Measurements from ENCODE around the gene MYLK.
"Not testable (repeated sequence)": the region's sequence is repeated elsewhere in the genome, so short reads cannot be mapped to it uniquely, and the experiment has no call there.

Gene MYLK

GRCh38 chr3:123621850-123622189, 262.3 kb downstream of the MYLK start:
- H3K27ac ChIP-seq (ENCODE audit: low read depth, low read length), result no peak overlapping the region
- H3K4me1 ChIP-seq (ENCODE audit: control insufficient read depth, insufficient read depth, low read length), result peaks cover 7% of the 10 kb centered on the region
- H3K27me3 ChIP-seq (ENCODE audit: control insufficient read depth, insufficient read depth, low read length), result no peaks in the 10 kb centered on the region
- H3K9me3 ChIP-seq (ENCODE audit: control insufficient read depth, insufficient read depth, low read depth, low read length), result no peaks in the 10 kb centered on the region
- no peak overlapping the region for H3K4me3 ChIP-seq (ENCODE audit: low read depth, low read length)
- H3K36me3 ChIP-seq (ENCODE audit: control insufficient read depth, insufficient read depth, low read length), result no peaks in the 10 kb centered on the region
- H3K9ac ChIP-seq (ENCODE audit: low read length), result no peak overlapping the region

GRCh38 chr3:123621186-123621849, 262.8 kb downstream of the MYLK start:
- H3K27ac ChIP-seq (ENCODE audit: low read depth, low read length), result no peak overlapping the region
- H3K36me3 ChIP-seq (ENCODE audit: control insufficient read depth, insufficient read depth, low read length), result no peaks in the 10 kb centered on the region

DNA sequence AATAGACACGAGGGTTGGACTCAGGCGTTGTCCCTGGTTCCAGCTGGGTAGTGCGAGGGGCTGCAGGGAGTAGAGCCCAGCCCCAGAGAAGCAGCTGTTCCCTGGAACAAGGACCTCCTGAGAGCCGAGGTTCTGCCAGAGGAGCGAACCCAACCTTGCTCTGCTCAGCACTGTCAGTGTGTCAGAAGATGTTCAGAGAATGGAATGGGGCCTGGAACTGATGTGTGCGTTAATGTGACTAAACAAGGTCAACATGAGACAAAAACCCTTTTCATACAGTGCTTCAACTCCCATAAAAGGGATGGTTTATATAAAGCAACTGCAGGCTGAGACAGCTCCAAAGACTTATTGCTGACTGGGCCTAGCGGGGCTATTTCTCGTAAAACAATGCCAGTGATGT, 263.8 kb downstream of the MYLK start:
- H3K9me3 ChIP-seq (ENCODE audit: control insufficient read depth, insufficient read depth, low read depth, low read length), result no peaks in the 10 kb centered on the region
- H3K36me3 ChIP-seq (ENCODE audit: control insufficient read depth, insufficient read depth, low read length), result no peaks in the 10 kb centered on the region
- no peak overlapping the region for H3K27ac ChIP-seq (ENCODE audit: low read depth, low read length)
- no peaks in the 10 kb centered on the region for H3K27me3 ChIP-seq (ENCODE audit: control insufficient read depth, insufficient read depth, low read length)
- no peak overlapping the region for H3K9ac ChIP-seq (ENCODE audit: low read length)
- H3K4me3 ChIP-seq (ENCODE audit: low read depth, low read length), result no peak overlapping the region
- H3K4me1 ChIP-seq (ENCODE audit: control insufficient read depth, insufficient read depth, low read length), result peaks cover 7% of the 10 kb centered on the region

More at GRCh38 chr3:123621186-123621849, 262.8 kb downstream of the MYLK start:
- Histone ChIP-seq H3K9ac (ENCODE audit: low read length) (no peak overlapping the region), H3K9me3 (ENCODE audit: control insufficient read depth, insufficient read depth, low read depth, low read length) (no peaks in the 10 kb centered on the region), H3K4me1 (ENCODE audit: control insufficient read depth, insufficient read depth, low read length) (peaks cover 7% of the 10 kb centered on the region), H3K4me3 (ENCODE audit: low read depth, low read length) (no peak overlapping the region), H3K27me3 (ENCODE audit: control insufficient read depth, insufficient read depth, low read length) (no peaks in the 10 kb centered on the region)

DNA sequence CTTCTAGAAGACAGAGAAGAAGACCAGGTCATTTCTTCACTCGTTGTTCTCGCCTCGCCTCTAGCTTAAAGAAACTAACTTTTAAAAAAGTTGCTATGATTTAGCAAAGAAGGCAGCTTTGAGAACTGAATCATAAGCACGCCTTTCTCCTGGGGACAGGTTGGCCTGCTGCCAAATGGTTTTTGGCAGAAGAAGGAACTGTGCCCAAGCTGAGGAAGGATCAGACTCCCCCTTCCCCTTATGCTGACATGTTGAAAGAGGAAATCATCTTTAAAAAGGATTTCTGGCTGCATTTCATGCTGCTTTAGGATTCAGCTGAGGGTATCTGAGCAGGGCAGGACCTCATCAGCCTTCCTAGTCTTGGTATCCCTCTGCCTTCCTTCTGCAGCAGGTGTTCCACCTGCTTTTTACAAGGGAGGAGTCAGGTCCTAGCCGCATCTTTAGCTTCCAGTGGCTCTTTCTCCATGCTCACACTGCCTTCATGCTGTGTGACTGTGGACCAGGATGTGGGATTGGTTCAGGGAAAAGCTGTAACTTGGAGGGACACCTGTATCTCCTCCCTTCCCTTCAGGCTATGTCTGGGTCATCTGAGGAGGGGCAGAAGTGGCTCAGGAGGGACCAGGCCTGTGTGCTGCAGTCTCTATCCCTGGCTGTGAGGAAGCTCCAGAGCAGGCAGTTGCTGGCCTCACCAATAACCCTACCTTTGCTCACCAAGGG, 265.2 kb downstream of the MYLK start:
- Histone ChIP-seq H3K36me3 (ENCODE audit: control insufficient read depth, insufficient read depth, low read length) (0 out of 2 replicates have a peak, but pooled peaks cover 2% of the 10 kb centered on the region), H3K9ac (ENCODE audit: low read length) (no peak overlapping the region), H3K4me1 (ENCODE audit: control insufficient read depth, insufficient read depth, low read length) (peaks cover 7% of the 10 kb centered on the region), H3K4me3 (ENCODE audit: low read depth, low read length) (no peak overlapping the region), H3K27ac (ENCODE audit: low read depth, low read length) (no peak overlapping the region), H3K9me3 (ENCODE audit: control insufficient read depth, insufficient read depth, low read depth, low read length) (no peaks in the 10 kb centered on the region), H3K27me3 (ENCODE audit: control insufficient read depth, insufficient read depth, low read length) (no peaks in the 10 kb centered on the region)

DNA sequence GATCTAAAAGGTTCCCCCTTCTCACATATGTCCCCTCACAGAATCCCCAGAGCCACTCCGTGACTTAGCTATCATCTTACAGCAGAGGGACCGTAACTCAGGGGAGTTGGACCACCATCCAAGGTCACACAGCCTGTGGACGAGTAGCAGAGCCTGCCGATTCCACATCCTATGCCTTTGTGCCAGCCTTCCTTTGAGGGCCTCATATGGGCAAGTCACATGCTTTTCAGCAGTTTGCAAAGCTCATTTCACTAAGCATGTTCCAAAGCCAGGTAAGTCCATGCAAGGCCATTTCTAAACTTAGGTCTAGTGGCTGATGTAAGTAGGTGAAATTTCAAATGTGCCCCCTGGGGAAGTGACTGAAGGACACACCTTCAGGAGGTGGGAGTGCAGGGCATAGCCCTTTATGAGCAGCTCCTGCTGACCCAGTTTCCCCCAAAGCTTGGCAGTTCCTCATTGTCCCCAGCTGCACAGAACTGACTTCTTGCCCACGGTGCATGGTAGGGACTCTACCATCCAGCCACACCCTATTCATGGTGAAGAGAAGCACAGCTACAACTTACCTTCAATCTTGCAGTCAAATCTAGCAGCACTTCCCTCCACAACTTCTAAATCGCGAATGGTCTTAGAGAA, 265.9 kb downstream of the MYLK start:
- H3K9ac ChIP-seq (ENCODE audit: low read length), result no peak overlapping the region
- H3K4me3 ChIP-seq (ENCODE audit: low read depth, low read length), result no peak overlapping the region
- H3K4me1 ChIP-seq (ENCODE audit: control insufficient read depth, insufficient read depth, low read length), result peaks cover 7% of the 10 kb centered on the region
- no peaks in the 10 kb centered on the region for H3K27me3 ChIP-seq (ENCODE audit: control insufficient read depth, insufficient read depth, low read length)
- H3K9me3 ChIP-seq (ENCODE audit: control insufficient read depth, insufficient read depth, low read depth, low read length), result no peaks in the 10 kb centered on the region
- no peak overlapping the region for H3K27ac ChIP-seq (ENCODE audit: low read depth, low read length)
- 0 out of 2 replicates have a peak, but pooled peaks cover 3% of the 10 kb centered on the region for H3K36me3 ChIP-seq (ENCODE audit: control insufficient read depth, insufficient read depth, low read length)

- Histone ChIP-seq H3K4me3 (ENCODE audit: low read depth, low read length) (no peak overlapping the region), H3K36me3 (ENCODE audit: control insufficient read depth, insufficient read depth, low read length) (peaks cover 9% of the 10 kb centered on the region; the same call in 1 of the 2 replicates)
Observed at GRCh38 chr3:123616593-123616992, 267.5 kb downstream of the MYLK start.

DNA sequence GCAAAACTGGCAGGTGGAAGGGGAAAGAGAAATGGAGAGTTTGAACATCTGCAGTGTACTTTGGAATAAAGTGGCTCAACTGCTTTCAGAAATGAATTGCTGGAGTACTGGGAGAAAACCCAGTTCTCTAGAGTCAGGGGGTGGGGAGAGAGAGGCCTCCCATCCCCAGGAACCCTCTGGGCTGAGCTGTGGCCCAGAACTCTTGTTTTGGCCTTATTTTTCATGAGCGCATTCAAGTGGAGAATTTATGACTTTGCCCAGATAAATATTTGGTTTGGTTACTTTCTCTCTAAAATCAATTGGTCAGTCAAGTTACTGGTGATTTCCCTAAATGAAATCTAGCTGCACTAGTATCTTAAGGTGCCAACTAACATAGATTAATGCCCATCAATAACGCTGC, 270.6 kb downstream of the MYLK start:
- Histone ChIP-seq H3K36me3 (ENCODE audit: control insufficient read depth, insufficient read depth, low read length) (peaks cover 12% of the 10 kb centered on the region), H3K4me1 (ENCODE audit: control insufficient read depth, insufficient read depth, low read length) (no peaks in the 10 kb centered on the region), H3K4me3 (ENCODE audit: low read depth, low read length) (no peak overlapping the region), H3K27ac (ENCODE audit: low read depth, low read length) (no peak overlapping the region), H3K27me3 (ENCODE audit: control insufficient read depth, insufficient read depth, low read length) (no peaks in the 10 kb centered on the region), H3K9me3 (ENCODE audit: control insufficient read depth, insufficient read depth, low read depth, low read length) (no peaks in the 10 kb centered on the region), H3K9ac (ENCODE audit: low read length) (no peak overlapping the region)

More at GRCh38 chr3:123616593-123616992, 267.5 kb downstream of the MYLK start:
- Histone ChIP-seq H3K27me3 (ENCODE audit: control insufficient read depth, insufficient read depth, low read length) (no peaks in the 10 kb centered on the region), H3K9ac (ENCODE audit: low read length) (no peak overlapping the region), H3K4me1 (ENCODE audit: control insufficient read depth, insufficient read depth, low read length) (peaks cover 7% of the 10 kb centered on the region), H3K9me3 (ENCODE audit: control insufficient read depth, insufficient read depth, low read depth, low read length) (no peaks in the 10 kb centered on the region), H3K27ac (ENCODE audit: low read depth, low read length) (no peak overlapping the region)

GRCh38 chr3:123611674-123612073, 272.5 kb downstream of the MYLK start:
- H3K4me3 ChIP-seq (ENCODE audit: low read depth, low read length); H3K27ac ChIP-seq (ENCODE audit: low read depth, low read length); H3K27me3 ChIP-seq (ENCODE audit: control insufficient read depth, insufficient read depth, low read length); H3K9me3 ChIP-seq (ENCODE audit: control insufficient read depth, insufficient read depth, low read depth, low read length); H3K9ac ChIP-seq (ENCODE audit: low read length); H3K4me1 ChIP-seq (ENCODE audit: control insufficient read depth, insufficient read depth, low read length): not testable (repeated sequence)
- H3K36me3 ChIP-seq (ENCODE audit: control insufficient read depth, insufficient read depth, low read length), result peaks cover 12% of the 10 kb centered on the region

DNA sequence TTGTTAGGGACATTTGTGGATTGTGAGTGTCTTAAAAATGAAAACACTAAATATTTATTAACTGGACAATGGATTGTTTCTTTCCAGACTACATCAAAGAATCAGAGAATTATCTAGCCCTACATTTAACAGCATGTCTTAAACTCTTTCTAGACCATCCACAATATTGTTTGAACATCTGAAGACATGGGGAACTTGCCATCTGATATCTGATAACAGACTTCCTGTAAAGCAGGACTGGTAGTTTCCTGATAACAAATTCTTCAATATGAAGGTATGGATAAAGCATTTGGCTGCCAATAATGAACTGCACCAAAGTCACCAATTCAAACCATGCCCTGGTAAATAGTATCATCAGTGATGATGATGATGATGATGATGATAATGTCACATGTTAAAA, 273.1 kb downstream of the MYLK start:
- Histone ChIP-seq H3K36me3 (ENCODE audit: control insufficient read depth, insufficient read depth, low read length) (peaks cover 12% of the 10 kb centered on the region), H3K4me1 (ENCODE audit: control insufficient read depth, insufficient read depth, low read length) (no peaks in the 10 kb centered on the region; the same call in 1 of the 2 replicates), H3K9me3 (ENCODE audit: control insufficient read depth, insufficient read depth, low read depth, low read length) (no peaks in the 10 kb centered on the region), H3K27me3 (ENCODE audit: control insufficient read depth, insufficient read depth, low read length) (no peaks in the 10 kb centered on the region), H3K27ac (ENCODE audit: low read depth, low read length) (no peak overlapping the region), H3K9ac (ENCODE audit: low read length) (no peak overlapping the region), H3K4me3 (ENCODE audit: low read depth, low read length) (no peak overlapping the region)

DNA sequence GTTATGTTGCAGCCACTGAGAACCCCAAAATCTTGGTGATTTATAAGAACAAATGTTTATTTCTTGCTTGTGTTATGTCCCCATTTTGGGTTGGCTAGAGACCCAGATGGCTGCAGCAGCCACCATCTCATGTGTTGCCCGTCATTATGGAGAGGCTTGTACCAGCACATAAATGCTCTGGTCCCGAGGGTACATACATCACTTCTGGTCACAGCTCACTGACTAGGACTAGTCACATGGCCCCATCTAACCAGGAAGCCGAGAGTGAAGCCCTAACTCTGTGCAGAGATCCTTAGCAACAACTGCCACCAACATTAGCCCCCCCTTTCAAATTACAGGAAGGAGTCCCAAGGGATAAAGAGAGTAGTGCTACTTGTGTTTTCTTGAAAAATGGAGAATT, 273.8 kb downstream of the MYLK start:
- peaks cover 12% of the 10 kb centered on the region for H3K36me3 ChIP-seq (ENCODE audit: control insufficient read depth, insufficient read depth, low read length)
- no peak overlapping the region for H3K4me3 ChIP-seq (ENCODE audit: low read depth, low read length)
- no peak overlapping the region for H3K9ac ChIP-seq (ENCODE audit: low read length)
- peaks cover 5% of the 10 kb centered on the region; the same call in 1 of the 2 replicates for H3K4me1 ChIP-seq (ENCODE audit: control insufficient read depth, insufficient read depth, low read length)
- no peak overlapping the region for H3K27ac ChIP-seq (ENCODE audit: low read depth, low read length)
- no peaks in the 10 kb centered on the region for H3K9me3 ChIP-seq (ENCODE audit: control insufficient read depth, insufficient read depth, low read depth, low read length)
- H3K27me3 ChIP-seq (ENCODE audit: control insufficient read depth, insufficient read depth, low read length), result no peaks in the 10 kb centered on the region

- Histone ChIP-seq H3K4me1 (ENCODE audit: control insufficient read depth, insufficient read depth, low read length) (peaks cover 5% of the 10 kb centered on the region; the same call in 1 of the 2 replicates), H3K27me3 (ENCODE audit: control insufficient read depth, insufficient read depth, low read length) (no peaks in the 10 kb centered on the region), H3K36me3 (ENCODE audit: control insufficient read depth, insufficient read depth, low read length) (peaks cover 11% of the 10 kb centered on the region), H3K9me3 (ENCODE audit: control insufficient read depth, insufficient read depth, low read depth, low read length) (no peaks in the 10 kb centered on the region), H3K4me3 (ENCODE audit: low read depth, low read length) (no peak overlapping the region), H3K9ac (ENCODE audit: low read length) (no peak overlapping the region), H3K27ac (ENCODE audit: low read depth, low read length) (no peak overlapping the region)
Observed at GRCh38 chr3:123609063-123609462, 275.1 kb downstream of the MYLK start.
